GM12873 (cell line): Measurements from ENCODE around the gene LDLRAP1.
A peak's percentile ranks its signal among the peaks of the same experiment; 100 is the strongest.

Source experiments
- CTCF ChIP-seq: IDR thresholded peaks from 2 replicates; pipeline ENCODE4 v1.5.1; 2012; ENCODE audit warnings: low read depth, mild to moderate bottlenecking, moderate library complexity, low read length, control low read depth; ENCODE audit not compliant: insufficient read depth; ENCODE audit errors: missing control alignments

Gene LDLRAP1

GRCh38 chr1:25570798-25571521, 27.6 kb downstream of the LDLRAP1 start:
- TF ChIP-seq CTCF, result no peak

DNA sequence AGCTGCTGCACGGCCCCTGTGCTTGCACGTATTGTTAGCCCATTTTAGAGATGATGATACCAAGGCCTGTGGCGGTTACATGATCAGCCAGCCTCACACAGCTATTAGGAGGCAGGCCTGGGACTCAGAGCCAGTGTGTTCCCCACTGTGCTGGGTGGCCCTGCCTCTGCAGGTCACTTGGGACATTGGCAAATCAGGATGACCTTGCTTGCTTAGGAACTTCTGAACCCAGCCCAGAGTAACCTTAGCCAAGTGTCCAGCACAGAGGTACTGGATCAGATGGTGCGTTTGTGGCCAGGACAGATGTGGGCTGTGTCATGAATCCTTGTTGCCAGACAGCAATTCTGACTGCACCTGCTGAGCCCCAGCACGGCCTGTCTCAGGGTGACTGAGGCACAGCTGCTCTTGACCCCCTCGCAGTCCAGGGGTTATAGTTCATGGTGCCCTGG, 28.1 kb downstream of the LDLRAP1 start:
- TF ChIP-seq CTCF, result no peak

DNA sequence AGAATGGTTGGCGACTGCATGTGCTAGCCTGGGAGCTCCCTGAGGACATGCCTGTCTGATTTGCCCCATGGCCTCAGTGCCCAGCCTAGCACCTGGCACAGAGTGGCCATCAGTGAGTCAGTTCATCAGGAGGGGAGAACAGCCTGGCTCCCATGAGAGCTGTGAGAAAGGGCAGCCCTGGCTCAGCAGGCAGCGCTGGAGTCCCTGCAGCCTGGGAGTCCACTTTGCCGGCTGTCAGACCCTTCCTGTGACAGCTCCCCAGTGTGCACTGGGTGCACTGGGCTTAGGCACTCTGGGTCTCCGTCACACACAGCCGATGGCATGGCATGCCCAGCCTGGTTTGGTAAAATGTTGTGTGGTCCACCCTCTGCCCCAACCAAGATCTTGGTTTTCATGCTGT, 28.7 kb downstream of the LDLRAP1 start:
- no peak for TF ChIP-seq CTCF

DNA sequence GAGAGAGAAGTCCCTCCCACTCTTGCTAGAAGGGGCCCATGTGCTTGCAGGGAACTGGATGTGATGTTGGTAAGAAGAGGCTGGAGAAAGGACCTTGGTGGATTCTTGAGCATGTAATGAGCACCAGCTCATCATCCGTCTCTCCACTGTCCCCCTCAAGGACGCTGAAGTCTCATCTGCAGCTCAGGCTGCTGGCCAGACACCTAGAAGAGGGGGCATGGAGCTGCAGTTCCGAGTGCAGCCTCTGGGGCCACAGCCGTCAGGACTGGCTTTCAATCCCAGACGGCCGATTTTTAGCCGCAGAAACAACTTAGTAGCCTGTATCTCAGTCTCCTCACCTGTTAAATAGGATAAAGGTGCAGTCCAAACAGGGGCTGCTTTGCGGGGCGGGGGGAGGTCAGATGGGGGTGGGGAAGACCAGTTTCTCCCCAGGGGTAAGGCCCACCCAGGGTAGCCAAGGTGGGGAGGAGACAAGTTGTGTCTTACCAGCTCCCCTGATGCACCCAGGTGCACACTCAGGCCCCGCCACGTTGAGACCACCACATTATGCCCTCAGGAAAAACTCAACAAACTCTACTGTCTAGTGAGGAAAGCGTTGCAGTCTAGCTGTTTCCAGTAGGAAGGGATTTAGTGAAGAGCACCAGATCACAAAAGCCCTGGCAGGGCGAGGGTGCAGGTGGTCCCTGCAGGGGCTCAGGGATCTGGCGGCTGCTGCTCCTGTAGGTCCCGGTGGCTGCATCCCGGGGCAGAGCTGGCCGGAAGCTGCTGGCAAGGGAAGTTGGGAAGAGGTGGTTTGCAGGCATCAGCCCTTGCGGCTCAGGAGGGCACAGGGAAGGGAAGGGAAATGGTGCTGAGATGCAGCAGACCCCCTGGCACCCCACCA, 29.5 kb downstream of the LDLRAP1 start:
- peak; percentile 87 for TF ChIP-seq CTCF

DNA sequence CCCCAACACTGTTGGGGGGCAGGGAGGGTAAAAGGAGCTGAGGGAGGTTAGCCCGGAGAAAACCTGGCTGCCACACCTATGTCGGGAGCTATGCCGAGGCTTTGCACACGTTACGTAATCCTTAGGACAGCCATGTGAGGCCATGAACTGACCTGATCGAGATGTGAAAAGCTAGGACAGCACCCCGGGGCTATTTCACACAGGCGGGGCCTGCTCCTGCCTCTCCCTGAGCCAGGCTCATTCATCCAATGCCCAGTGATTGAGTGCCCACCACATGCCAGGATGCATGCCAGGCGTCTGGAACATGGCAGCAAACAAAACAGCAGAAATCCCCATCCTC, 30.2 kb downstream of the LDLRAP1 start:
- no peak for TF ChIP-seq CTCF

DNA sequence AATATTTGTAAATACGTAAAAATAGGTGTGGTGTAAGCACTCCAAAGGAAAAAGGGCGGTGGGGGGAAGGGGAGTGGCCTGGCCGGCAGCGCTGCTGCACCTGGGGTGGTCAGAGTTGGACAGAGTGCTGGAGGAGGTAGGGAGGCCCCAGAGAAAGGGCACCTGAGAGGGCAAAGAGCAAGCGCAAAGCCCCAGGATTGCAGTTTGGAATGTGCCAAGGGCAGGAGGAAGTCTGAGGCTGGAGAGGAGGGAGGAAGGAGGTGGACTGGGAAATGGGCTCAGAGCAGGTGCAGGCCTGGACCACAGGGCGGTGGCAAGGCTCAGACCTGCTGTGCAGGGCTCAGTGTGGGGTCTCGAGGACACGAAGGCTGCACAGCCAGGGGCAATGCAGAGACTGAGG, 30.6 kb downstream of the LDLRAP1 start:
- TF ChIP-seq CTCF, result no peak

DNA sequence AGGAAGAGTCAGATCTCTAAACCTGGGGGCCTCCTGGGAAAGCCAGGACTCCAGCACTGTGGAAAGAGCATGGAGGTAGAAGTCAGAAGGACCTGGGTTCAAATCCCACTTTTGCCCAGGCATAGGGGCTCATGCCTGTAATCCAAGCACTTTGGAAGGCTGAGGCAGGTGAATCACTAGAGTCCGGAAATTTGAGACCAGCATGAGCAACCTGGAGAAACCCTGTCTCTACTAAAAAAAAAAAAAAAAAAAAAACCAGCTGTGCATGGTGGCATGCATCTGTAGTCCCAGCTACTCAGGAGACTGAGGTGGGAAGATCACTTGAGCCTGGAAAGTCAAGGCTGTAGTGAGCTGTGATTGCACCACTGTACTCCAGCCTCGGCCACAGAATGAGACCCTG, 31.8 kb downstream of the LDLRAP1 start:
- no peak for TF ChIP-seq CTCF
